ENCODE results near the gene FBLN7.

Gene FBLN7

GRCh38 chr2:112157472-112157871 lies 19.3 kb downstream of the FBLN7 start:
- no peak for DNase-seq (ENCODE audit: low read depth)

DNA sequence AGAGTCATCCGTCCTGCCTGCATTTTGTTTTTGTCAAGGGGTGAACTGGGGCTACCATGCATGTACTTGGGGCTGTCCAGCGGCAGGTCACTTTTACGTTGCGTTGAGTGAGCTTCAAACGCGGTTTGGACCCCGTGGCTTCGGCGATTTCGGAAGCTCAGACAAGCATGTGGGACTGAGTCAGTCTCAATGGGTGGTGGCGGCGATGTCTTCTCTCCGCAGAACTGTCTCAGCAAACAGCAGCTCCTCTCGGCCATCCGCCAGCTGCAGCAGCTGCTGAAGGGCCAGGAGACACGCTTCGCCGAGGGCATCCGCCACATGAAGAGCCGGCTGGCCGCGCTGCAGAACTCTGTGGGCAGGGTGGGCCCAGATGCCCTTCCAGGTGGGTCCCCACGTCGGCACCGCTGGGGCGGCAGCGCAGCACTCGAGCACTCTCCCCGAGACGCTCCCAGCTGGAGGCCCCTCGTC lies 21.3 kb downstream of the FBLN7 start:
- no peak for DNase-seq (ENCODE audit: low read depth)

- no peak for DNase-seq (ENCODE audit: low read depth)
Measured at GRCh38 chr2:112160283-112161250, 22.4 kb downstream of the FBLN7 start.

GRCh38 chr2:112161431-112162145 lies 23.4 kb downstream of the FBLN7 start:
- DNase-seq (ENCODE audit: low read depth) = no peak

GRCh38 chr2:112162341-112162740 lies 24.2 kb downstream of the FBLN7 start:
- DNase-seq (ENCODE audit: low read depth) = no peak

DNA sequence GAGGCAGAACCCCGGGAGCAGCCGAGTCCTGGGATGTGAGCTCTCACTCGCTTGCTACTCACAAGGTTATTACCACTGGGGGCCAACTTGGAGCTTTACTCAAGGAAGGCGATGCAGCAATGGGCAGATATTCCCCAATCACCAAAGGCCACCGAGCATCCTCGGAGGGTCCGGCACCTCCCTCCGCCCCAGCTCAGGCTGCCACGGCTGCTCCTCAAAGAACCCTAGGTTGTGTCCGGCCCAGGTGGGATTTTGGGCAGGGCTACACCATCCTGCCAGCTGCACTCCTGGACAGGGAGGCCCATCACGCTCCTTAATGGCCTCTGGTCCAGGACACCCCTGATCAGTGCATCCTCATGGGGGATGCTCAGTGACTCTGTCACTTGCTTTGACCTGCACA lies 24.8 kb downstream of the FBLN7 start:
- DNase-seq (ENCODE audit: low read depth) = no peak

DNA sequence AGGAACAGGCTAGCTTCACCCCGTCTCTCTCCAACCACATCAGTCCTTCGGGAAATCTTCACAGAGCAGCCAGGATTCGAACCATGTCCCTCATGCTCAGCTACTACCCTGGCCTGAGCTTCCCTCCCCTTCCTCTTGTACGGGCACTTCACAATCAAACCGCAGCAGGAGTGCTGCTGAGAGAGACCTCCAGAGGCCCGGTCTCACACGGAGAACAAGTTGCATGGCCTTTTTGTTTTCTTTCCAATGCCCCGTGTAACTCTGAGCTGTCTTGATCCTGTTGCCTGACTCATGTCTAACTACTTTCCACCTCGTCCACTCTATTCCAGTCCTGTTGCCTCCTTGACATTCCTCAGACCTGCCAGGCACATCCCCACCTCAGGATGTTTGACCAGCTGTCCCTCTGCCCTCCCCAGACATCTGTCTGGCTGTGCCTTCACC lies 25.4 kb downstream of the FBLN7 start:
- no peak for DNase-seq (ENCODE audit: low read depth)

DNA sequence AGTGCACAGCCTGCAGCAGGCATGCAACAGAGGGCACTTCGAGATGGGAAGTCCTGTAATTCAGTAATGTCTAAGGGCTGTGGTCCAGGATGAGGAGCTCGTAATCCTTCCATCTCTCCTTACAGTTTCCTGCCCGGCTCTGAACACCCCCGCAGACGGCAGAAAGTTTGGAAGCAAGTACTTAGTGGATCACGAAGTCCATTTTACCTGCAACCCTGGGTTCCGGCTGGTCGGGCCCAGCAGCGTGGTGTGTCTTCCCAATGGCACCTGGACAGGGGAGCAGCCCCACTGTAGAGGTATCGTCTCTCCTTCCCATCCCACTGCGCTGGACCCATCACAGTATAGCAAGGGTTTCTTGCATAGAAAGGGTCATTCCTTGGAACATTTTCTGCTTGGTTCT lies 26.7 kb downstream of the FBLN7 start:
- DNase-seq (ENCODE audit: low read depth) = no peak

GRCh38 chr2:112165296-112165695 lies 27.1 kb downstream of the FBLN7 start:
- no peak for DNase-seq (ENCODE audit: low read depth)

DNA sequence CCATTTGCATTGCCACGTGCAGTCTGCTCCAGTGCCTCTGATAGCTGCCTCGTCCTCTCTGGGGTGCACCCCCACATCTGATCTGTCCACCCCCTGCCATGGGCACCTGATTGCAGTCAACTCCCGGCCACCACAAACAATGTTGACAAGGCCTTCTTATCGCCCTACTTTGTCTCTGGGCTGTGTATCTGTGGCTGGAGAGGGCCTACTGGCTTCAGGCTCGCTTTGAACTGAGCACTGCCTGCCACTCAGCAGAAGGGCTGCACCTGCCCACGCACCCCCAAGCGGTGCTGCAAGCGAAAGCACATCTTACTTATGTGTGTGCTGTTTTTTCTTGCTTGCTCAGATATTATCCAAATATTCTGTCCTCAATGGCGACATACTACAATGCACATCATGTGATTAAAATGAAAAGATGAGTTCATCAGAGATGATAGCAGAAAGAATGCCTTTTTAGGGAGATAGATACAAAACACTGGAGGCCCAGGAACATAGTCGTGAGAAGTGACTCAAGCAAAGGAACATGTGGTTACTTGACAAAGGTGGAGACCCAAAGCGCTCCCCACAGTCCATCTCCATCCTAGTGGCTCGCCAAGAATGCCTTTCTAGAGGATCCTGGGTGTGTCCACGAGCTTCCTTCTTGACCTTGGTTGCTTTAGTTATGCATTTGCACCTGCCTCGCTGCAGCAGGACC lies 28.8 kb downstream of the FBLN7 start:
- DNase-seq (ENCODE audit: low read depth) = no peak

DNA sequence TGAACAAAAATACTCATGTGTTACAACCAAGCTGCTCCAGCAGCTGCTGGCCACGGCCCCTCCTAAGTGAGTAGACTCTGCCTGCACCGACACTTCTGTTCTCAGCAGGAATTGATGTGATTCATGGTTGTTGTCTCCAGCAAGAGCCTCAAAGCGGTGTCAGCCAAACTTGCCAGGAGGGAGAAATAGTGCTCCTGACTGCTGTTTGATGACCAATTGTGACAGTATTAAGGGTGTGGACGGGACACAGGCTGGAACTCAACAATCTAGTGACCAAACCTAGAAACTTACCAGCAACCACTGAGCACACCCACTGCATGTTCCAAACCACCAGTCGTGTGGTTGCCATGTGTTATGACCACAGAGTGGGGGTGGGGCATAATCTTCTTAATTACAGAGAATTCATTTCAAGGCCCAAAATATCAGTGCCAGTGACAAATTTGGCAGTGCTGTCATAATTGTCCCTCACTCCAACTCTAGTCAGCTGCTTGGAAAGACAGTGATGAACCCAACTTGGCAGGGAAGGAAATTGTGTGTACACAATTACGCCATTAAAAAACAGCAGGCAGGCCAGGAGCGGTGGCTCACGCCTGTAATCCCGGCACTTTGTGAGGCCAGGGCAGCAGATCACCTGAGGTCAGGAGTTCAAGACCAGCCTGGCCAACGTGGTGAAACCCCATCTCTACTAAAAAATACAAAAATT lies 30.4 kb downstream of the FBLN7 start:
- DNase-seq (ENCODE audit: low read depth) = no peak

GRCh38 chr2:112170495-112170894 lies 32.3 kb downstream of the FBLN7 start:
- DNase-seq (ENCODE audit: low read depth) = no peak

GRCh38 chr2:112173646-112174319 lies 35.6 kb downstream of the FBLN7 start:
- no peak for DNase-seq (ENCODE audit: low read depth)

- DNase-seq (ENCODE audit: low read depth) = no peak
Measured at GRCh38 chr2:112174383-112174782, 36.2 kb downstream of the FBLN7 start.

DNA sequence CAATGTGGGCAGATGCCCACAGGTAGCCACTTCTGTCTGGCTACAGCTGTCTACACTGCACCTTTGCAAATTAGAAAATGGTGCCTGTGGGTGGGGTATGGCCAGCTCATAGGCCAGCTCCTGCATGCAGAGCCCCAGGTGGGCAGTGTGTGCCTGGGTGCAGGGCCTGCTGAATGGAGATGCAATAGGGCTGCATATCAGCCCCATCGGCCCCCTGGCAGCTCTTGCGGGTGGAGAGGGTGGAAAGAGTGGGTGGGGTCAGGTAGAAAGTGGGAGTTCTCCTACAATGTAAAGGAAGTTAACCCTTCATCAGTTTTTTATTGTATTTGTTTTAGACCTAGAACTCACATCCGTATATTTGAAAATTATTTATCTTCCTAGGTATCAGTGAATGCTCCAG lies 37.1 kb downstream of the FBLN7 start:
- DNase-seq (ENCODE audit: low read depth) = no peak

DNA sequence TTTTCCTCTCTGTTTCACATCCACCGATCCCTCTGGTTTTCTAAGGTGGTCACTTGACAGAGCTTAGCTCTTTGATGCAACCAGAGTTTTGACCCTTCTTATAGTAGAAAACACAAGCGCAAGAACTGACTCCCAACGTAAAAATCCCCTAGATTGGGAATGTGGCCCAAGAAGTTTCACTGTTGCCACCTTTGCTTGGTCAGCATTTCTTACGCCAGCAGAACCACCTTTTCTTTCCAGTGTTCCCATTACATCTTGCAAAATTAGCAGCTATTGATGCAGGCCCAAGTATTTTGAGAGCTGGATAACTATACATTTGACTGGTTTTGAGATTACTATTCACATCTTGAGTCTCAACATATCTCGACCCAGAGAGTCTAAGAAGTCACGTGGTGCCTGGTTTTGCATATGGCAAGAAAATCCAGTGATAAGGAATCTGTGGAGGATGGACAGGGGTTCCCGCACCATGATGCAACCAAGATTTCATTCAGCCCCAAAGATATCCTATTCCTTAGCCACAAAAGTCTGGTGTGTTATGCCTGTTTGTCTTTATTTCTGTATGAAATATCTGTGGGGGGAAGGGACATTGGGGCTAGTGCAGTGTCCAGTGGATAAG lies 37.9 kb downstream of the FBLN7 start:
- no peak for DNase-seq (ENCODE audit: low read depth)

DNA sequence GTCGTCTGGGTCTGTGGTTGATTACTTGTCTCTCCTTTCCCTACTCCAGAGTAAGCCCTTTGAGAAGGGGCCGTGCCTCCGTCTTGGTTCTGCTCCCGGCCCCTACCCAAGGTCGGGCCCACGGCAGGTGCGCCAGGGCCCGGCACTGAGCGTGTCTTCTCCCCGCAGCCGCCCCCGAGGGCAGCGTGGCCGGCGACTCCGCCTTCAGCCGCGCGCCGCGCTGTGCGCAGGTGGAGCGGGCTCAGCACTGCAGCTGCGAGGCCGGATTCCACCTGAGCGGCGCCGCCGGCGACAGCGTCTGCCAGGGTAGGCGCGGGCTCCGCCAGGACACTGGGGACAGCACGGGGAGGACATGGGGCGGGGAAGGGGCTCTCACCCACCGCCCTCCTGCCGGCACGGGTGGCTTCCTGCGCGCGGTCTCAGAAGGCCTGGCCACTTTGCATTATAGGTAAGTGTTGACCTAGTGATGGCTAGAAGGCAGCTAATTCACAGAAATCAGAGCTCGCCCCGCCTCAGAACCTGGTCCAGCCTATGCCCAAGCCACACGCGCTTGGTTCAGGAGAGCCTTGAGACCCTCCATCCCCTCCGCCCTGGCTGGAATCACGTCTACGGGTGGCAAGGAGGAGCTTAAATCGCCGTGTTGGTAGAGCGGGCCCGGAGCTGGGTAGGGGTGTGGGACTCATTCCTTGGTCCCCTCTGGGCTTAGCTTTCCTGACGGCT lies 43.5 kb downstream of the FBLN7 start:
- DNase-seq (ENCODE audit: low read depth) = no peak

DNA sequence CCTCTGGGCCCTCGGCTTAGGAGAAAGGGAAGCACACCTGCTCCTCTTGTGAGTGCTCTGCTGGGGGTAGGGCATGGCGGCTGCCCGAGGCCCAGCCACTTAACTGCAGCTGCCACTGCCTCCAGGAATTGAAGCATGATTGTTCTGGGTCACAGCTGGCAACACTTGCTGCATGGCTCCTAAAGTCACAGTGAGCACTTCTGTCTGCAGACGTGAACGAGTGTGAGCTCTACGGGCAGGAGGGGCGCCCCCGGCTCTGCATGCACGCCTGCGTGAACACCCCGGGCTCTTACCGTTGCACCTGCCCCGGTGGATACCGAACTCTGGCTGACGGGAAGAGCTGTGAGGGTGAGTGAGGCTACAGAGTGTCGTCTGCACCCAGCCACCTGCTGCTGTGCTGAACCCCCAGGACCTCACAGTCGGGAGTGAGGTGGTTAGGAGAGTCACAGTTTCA lies 44.4 kb downstream of the FBLN7 start:
- DNase-seq (ENCODE audit: low read depth) = no peak

GRCh38 chr2:112183327-112184025 lies 45.3 kb downstream of the FBLN7 start:
- DNase-seq (ENCODE audit: low read depth) = no peak
